NT2/D1 (cell line): ENCODE data around the gene SLC44A5.

Experiments used
- SUZ12 ChIP-seq: IDR thresholded peaks from 2 replicates; pipeline ENCODE4 v1.6.1; 2011; ENCODE audit not compliant: insufficient read length, insufficient read depth; ENCODE audit errors: extremely low read depth
- YY1 ChIP-seq: IDR thresholded peaks from 2 replicates; pipeline ENCODE4 v1.6.1; 2011; ENCODE audit not compliant: insufficient read length, insufficient read depth

DNA sequence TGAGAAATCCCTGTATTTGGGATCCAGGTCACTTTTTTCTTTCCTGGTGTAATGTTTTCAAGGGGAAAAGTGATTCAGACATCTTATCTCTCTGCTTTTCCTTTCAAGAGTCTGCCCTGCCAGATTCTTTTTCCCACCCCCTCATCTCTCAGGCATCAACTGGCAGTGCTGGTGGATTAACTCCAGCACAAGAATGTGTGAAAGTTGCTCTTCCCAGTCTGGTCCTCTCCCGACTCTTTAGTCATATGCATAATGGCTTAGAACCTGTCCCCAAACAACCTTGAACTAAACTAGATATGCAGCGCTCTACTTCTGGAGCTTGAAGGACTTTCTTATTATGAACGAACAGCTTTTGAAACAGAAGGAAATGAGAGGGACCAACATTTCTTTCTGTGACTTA lies 88.5 kb downstream of the SLC44A5 start:
- TF ChIP-seq YY1: no peak
- no peak for TF ChIP-seq SUZ12
